ENCODE measurements around the gene RAB11FIP4.

DNA sequence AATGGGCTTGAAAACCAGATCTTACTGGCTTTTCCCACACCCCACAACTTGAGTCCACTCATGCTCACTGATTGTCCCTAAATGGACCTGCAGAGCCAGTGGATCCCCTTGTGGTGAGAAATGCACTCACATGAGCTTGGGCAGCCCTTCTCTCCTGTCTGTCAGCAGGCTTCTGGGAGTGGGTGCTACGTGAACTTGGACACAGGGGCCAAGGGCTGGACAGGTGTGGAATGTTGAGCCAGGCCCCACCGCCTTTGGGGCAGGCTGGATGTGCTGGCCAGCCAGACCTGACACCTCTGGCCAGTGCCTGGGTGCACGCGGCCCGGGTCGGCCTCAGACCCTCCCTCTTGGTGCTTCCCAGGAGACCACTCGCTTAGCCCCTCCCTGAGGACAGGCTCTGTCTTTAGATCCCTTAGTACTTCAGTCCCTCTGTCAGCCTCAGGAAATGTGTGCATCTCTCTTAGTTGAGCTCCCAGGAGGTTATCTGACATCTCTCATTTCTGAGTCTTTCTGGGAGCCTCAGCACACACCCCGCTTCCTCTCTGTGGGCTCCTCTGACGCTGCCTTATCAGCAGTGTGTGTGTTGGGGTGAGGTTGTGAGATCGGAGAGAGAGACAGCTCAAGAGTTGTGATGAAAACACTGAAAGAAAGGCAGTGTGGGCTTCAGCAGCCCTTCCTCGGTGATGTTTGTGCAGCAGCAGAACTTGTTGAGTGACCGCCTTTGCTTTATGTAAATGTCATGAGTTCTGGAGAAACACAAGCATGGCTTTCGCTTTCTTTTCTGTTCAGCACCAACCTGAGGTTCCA, 117.0 kb downstream of the RAB11FIP4 start:
- TF ChIP-seq, protein P1, sequence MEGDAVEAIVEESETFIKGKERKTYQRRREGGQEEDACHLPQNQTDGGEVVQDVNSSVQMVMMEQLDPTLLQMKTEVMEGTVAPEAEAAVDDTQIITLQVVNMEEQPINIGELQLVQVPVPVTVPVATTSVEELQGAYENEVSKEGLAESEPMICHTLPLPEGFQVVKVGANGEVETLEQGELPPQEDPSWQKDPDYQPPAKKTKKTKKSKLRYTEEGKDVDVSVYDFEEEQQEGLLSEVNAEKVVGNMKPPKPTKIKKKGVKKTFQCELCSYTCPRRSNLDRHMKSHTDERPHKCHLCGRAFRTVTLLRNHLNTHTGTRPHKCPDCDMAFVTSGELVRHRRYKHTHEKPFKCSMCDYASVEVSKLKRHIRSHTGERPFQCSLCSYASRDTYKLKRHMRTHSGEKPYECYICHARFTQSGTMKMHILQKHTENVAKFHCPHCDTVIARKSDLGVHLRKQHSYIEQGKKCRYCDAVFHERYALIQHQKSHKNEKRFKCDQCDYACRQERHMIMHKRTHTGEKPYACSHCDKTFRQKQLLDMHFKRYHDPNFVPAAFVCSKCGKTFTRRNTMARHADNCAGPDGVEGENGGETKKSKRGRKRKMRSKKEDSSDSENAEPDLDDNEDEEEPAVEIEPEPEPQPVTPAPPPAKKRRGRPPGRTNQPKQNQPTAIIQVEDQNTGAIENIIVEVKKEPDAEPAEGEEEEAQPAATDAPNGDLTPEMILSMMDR (tag by site-specific recombination; IDR thresholded peaks at IDR 0.05), result no peak
- no peak for TF ChIP-seq ZNF585B (tag by site-specific recombination; IDR thresholded peaks at IDR 0.05)
- TF ChIP-seq ZNF76 (tag by site-specific recombination; IDR thresholded peaks at IDR 0.05; ENCODE audit: borderline replicate concordance, low read depth), result no peak

All from HEK293 (cell line).